Glutamatergic neuron (in vitro differentiated cells): ENCODE measurements around the gene EFHD1. TPM values are rescaled to one million over a fixed set of nuclear protein-coding genes. Genes with fewer than 3 reads are reported as not detected.

Source experiments
- DNase-seq: peaks from one replicate; pipeline ENCODE4 v3.0.0; 2022
- H3K27ac Mint-ChIP-seq: one replicate; pipeline ENCODE4 v1.8.0; 2020; ENCODE audit warnings: mild to moderate bottlenecking, mixed read lengths, inconsistent platforms; ENCODE audit not compliant: unreplicated experiment
- H3K27me3 Mint-ChIP-seq: one replicate; pipeline ENCODE4 v1.8.0; 2020; ENCODE audit warnings: mild to moderate bottlenecking, moderate library complexity, mixed read lengths, inconsistent platforms; ENCODE audit not compliant: unreplicated experiment
- H3K36me3 Mint-ChIP-seq: one replicate; pipeline ENCODE4 v1.8.0; 2020; ENCODE audit warnings: mild to moderate bottlenecking, mixed read lengths, inconsistent platforms; ENCODE audit not compliant: unreplicated experiment
- H3K4me1 Mint-ChIP-seq: one replicate; pipeline ENCODE4 v1.8.0; 2020; ENCODE audit warnings: mild to moderate bottlenecking, low read depth, mixed read lengths, inconsistent platforms; ENCODE audit not compliant: unreplicated experiment
- H3K4me3 Mint-ChIP-seq: one replicate; pipeline ENCODE4 v1.8.0; 2020; ENCODE audit warnings: mild to moderate bottlenecking, mixed read lengths, inconsistent platforms; ENCODE audit not compliant: unreplicated experiment
- H3K9me3 Mint-ChIP-seq: one replicate; pipeline ENCODE4 v1.8.0; 2020; ENCODE audit warnings: mild to moderate bottlenecking, moderate library complexity, mixed read lengths, inconsistent platforms; ENCODE audit not compliant: unreplicated experiment
- total RNA-seq: library from RNA; stranded (reverse); fragmentation: NEBNext Ultra II Directional; extraction: Animal tissue kit (Norgen Biotek cat#: 25700); gene quantifications from one replicate; pipeline ENCODE4 v1.2.1, GENCODE V29; 2021; ENCODE audit not compliant: unreplicated experiment
- TF ChIP-seq, protein P1 (sequence below): fragments of 200-600 bp; sonication (generic); IDR thresholded peaks from one replicate; pipeline ENCODE4 v1.5.0; 2021; ENCODE audit not compliant: partially characterized antibody, unreplicated experiment

EFHD1 gene
- total RNA-seq, 1 donor from 2014 or later: 0.71 TPM

DNA sequence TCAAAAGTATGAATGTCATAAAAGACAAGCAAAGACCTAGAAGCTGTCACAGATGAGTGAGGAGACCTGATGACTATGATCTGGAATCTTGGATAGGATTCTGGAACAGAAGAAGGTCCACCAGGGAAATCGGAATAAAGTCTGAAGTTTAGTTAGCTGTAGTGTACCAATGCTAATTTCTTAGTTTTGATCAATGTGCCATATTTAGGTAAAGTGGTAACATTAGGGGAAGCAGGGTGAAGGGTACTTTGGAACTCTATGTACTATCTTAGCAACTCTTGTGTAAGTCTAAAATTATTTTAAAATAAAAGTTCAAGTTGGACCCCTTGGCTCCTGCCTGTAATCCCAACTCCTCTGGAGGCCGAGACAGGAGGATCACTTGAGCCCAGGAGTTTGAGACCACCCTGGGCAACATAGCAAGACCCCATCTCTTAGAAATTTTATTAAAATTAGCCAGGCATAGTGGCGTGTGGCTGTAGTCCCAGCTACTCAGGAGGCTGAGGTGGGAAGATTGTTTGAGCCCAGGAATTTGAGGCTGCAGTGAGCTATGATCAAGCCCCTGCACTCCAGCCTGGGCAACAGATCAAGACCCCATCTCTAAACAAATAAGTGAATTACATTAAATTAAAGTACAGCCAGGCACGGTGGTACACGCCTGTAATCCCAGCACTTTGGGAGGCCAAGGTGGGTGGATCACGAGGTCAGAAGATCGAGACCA, 35.9 kb upstream of the EFHD1 start:
- Mint-ChIP-seq H3K9me3 (no peaks in the 10 kb centered on the region), H3K27ac (no peak overlapping the region), H3K27me3 (no peaks in the 10 kb centered on the region), H3K4me3 (no peak overlapping the region), H3K36me3 (no peaks in the 10 kb centered on the region), H3K4me1 (no peaks in the 10 kb centered on the region)
- DNase-seq: no peak
- TF ChIP-seq, protein P1, sequence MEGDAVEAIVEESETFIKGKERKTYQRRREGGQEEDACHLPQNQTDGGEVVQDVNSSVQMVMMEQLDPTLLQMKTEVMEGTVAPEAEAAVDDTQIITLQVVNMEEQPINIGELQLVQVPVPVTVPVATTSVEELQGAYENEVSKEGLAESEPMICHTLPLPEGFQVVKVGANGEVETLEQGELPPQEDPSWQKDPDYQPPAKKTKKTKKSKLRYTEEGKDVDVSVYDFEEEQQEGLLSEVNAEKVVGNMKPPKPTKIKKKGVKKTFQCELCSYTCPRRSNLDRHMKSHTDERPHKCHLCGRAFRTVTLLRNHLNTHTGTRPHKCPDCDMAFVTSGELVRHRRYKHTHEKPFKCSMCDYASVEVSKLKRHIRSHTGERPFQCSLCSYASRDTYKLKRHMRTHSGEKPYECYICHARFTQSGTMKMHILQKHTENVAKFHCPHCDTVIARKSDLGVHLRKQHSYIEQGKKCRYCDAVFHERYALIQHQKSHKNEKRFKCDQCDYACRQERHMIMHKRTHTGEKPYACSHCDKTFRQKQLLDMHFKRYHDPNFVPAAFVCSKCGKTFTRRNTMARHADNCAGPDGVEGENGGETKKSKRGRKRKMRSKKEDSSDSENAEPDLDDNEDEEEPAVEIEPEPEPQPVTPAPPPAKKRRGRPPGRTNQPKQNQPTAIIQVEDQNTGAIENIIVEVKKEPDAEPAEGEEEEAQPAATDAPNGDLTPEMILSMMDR: no peak

DNA sequence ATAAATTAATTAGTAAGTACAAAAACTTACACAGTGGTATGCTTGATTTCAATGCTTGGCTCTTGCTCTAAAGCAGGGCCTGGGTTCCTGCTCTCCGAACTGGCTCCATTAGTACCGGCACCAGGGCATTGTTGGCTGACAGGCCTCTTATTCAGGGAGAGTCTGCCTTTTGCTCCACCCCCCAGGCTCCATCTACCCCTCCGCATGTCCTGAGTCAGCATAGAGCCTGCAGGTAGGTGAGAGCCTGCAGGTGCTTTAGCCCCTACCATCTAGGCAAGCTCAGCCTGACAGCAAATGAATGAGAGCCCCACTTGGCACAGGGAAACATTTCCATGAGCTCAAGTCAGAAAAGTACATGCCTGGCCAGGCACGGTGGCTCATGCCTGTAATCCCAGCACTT, 35.1 kb upstream of the EFHD1 start:
- Mint-ChIP-seq H3K4me1 (no peaks in the 10 kb centered on the region), H3K27me3 (no peaks in the 10 kb centered on the region), H3K9me3 (no peaks in the 10 kb centered on the region), H3K27ac (no peak overlapping the region), H3K4me3 (no peak overlapping the region), H3K36me3 (no peaks in the 10 kb centered on the region)
- no peak for DNase-seq
- TF ChIP-seq, protein P1: no peak

DNA sequence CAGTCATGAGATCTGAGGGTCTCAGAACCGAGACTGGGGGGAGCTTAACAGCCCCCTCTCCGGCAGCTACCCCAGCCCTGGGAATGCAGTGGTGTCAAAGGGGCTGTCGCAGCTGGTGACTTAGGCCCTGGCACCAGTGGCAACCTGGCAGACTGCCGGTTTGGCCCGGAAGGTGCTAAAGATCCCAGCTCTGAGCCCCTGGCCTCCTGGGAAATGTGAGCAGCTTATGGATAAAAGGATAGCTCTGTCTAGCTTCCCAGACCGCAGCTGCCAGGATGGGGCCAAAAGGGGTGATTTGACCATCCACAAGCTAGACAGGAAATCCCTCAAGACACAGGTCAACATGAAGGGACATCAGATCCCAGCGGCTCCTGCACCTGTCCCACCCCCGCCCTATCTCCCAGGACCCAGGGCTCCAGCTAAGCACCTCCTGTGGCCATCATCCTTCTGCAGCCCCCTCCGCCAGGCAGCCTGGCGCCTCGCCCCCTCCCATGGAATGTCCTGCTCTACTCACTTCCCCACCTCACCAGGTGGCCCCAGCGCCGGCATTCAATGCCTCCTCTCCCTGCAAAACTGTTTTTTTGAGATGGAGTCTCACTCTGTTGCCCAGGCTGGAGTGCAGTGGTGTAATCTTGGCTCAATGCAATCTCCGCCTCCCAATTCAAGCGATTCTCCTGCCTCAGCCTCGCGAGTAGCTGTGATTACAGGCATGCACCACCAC, 33.2 kb upstream of the EFHD1 start:
- no peak overlapping the region for H3K27ac Mint-ChIP-seq

DNA sequence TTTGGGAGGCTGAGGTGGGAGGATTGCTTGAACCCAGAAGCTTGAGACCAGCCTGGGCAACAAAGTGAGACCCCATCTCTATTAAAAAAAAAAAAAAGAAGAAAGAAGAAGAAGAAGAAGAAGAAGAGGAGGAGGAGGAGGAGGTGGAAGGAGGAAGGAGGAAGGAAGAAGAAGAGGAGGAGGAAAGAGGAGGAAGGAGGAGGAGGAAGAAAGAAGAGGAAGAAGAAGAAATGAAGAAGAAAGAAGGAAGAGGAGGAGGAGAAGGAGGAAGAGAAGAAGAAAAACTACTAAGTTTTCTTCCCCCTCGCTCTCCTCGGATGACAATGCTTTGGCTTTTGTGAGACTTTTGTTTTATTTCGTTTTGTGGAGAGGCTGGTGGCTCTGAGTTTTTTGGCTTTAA, 30.1 kb upstream of the EFHD1 start:
- TF ChIP-seq, protein P1: no peak
- H3K4me1 Mint-ChIP-seq: no peaks in the 10 kb centered on the region
- H3K36me3 Mint-ChIP-seq: no peaks in the 10 kb centered on the region
- H3K27me3 Mint-ChIP-seq: peaks cover 6% of the 10 kb centered on the region
- no peaks in the 10 kb centered on the region for H3K9me3 Mint-ChIP-seq
- H3K4me3 Mint-ChIP-seq: no peak overlapping the region
- H3K27ac Mint-ChIP-seq: no peak overlapping the region
- no peak for DNase-seq

More for the DNA sequence above, 33.2 kb upstream of the EFHD1 start:
- H3K36me3 Mint-ChIP-seq: no peaks in the 10 kb centered on the region
- DNase-seq: no peak
- H3K4me3 Mint-ChIP-seq: no peak overlapping the region
- peaks cover 4% of the 10 kb centered on the region for H3K27me3 Mint-ChIP-seq
- no peaks in the 10 kb centered on the region for H3K9me3 Mint-ChIP-seq
- no peaks in the 10 kb centered on the region for H3K4me1 Mint-ChIP-seq
- TF ChIP-seq, protein P1: no peak

DNA sequence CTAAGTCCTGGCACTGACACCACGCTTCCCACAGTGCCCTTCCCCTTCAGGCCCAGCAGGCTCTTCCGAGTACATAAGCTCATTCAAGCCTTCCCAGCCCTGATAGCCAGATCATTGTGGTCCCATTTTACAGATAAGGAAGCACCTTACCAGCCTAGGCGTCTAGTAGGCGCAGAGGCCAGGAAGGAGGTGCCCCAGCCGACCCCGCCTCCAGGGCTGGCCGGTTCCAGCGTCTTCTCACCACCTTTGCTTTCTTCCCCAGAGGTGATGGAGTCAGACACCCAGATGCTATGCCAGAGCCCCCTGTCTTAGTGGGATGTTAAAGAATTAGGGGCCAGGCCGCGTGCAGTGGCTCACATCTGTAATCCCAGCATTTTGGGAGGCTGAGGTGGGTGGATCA, 28.9 kb upstream of the EFHD1 start:
- no peak for DNase-seq
- H3K4me1 Mint-ChIP-seq: no peaks in the 10 kb centered on the region
- no peaks in the 10 kb centered on the region for H3K9me3 Mint-ChIP-seq
- H3K4me3 Mint-ChIP-seq: no peak overlapping the region
- TF ChIP-seq, protein P1: no peak
- H3K27me3 Mint-ChIP-seq: peaks cover 6% of the 10 kb centered on the region
- no peak overlapping the region for H3K27ac Mint-ChIP-seq
- H3K36me3 Mint-ChIP-seq: no peaks in the 10 kb centered on the region
